Activated T-helper 9 cell treated with anti-CD3 and anti-CD28 coated beads, Interleukin-2, amount 50 U/mL, for 16 hours (primary cell): Measurements from ENCODE around the gene MCFD2.
"Not testable (repeated sequence)": the region's sequence is repeated elsewhere in the genome, so short reads cannot be mapped to it uniquely, and the experiment has no call there.

Experiments used
- DNase-seq: peaks from one replicate; pipeline ENCODE4 v3.0.0-alpha.2; 2020; ENCODE audit warnings: low read depth

The MCFD2 gene

GRCh38 chr2:46901611-46902010 lies 14.0 kb downstream of the MCFD2 start:
- no peak for DNase-seq

GRCh38 chr2:46900381-46900780 lies 15.2 kb downstream of the MCFD2 start:
- DNase-seq: no peak

- no peak for DNase-seq
These were observed 16.6 kb downstream of the MCFD2 start for GRCh38 chr2:46899053-46899452.

- DNase-seq: no peak
These were observed 17.6 kb downstream of the MCFD2 start for GRCh38 chr2:46898024-46898423.

GRCh38 chr2:46893269-46893939 lies 22.2 kb downstream of the MCFD2 start:
- no peak for DNase-seq

GRCh38 chr2:46891956-46892553 lies 23.6 kb downstream of the MCFD2 start:
- no peak for DNase-seq

GRCh38 chr2:46888421-46888952 lies 27.1 kb downstream of the MCFD2 start:
- no peak for DNase-seq

GRCh38 chr2:46887028-46887885 lies 28.3 kb downstream of the MCFD2 start:
- DNase-seq: no peak

- DNase-seq: no peak
These were observed 29.2 kb downstream of the MCFD2 start for GRCh38 chr2:46886268-46887027.

GRCh38 chr2:46885376-46885775 lies 30.2 kb downstream of the MCFD2 start:
- DNase-seq: no peak

- DNase-seq: no peak
These were observed 36.1 kb downstream of the MCFD2 start for GRCh38 chr2:46879511-46879910.

GRCh38 chr2:46878886-46879285 lies 36.7 kb downstream of the MCFD2 start:
- DNase-seq: no peak

- no peak for DNase-seq
These were observed 37.2 kb downstream of the MCFD2 start for GRCh38 chr2:46878240-46878877.

- no peak for DNase-seq
These were observed 37.9 kb downstream of the MCFD2 start for GRCh38 chr2:46877619-46878113.

GRCh38 chr2:46876741-46877384 lies 38.7 kb downstream of the MCFD2 start:
- no peak for DNase-seq

GRCh38 chr2:46875962-46876689 lies 39.5 kb downstream of the MCFD2 start:
- not testable (repeated sequence) for DNase-seq

- DNase-seq: no peak
These were observed 40.2 kb downstream of the MCFD2 start for GRCh38 chr2:46875226-46875899.

GRCh38 chr2:46874236-46874929 lies 41.2 kb downstream of the MCFD2 start:
- DNase-seq: no peak

- DNase-seq: no peak
These were observed 42.0 kb downstream of the MCFD2 start for GRCh38 chr2:46873604-46874068.
